Glutamatergic neuron (in vitro differentiated cells): ENCODE data around the gene COL25A1. TPM values are rescaled to one million over a fixed set of nuclear protein-coding genes. Genes with fewer than 3 reads are reported as not detected.

ENCODE experiments used
- DNase-seq: peaks from one replicate; pipeline ENCODE4 v3.0.0; 2022
- H3K27ac Mint-ChIP-seq: one replicate; pipeline ENCODE4 v1.8.0; 2020; ENCODE audit warnings: mild to moderate bottlenecking, mixed read lengths, inconsistent platforms; ENCODE audit not compliant: unreplicated experiment
- H3K27me3 Mint-ChIP-seq: one replicate; pipeline ENCODE4 v1.8.0; 2020; ENCODE audit warnings: mild to moderate bottlenecking, moderate library complexity, mixed read lengths, inconsistent platforms; ENCODE audit not compliant: unreplicated experiment
- H3K36me3 Mint-ChIP-seq: one replicate; pipeline ENCODE4 v1.8.0; 2020; ENCODE audit warnings: mild to moderate bottlenecking, mixed read lengths, inconsistent platforms; ENCODE audit not compliant: unreplicated experiment
- H3K4me1 Mint-ChIP-seq: one replicate; pipeline ENCODE4 v1.8.0; 2020; ENCODE audit warnings: mild to moderate bottlenecking, low read depth, mixed read lengths, inconsistent platforms; ENCODE audit not compliant: unreplicated experiment
- H3K4me3 Mint-ChIP-seq: one replicate; pipeline ENCODE4 v1.8.0; 2020; ENCODE audit warnings: mild to moderate bottlenecking, mixed read lengths, inconsistent platforms; ENCODE audit not compliant: unreplicated experiment
- H3K9me3 Mint-ChIP-seq: one replicate; pipeline ENCODE4 v1.8.0; 2020; ENCODE audit warnings: mild to moderate bottlenecking, moderate library complexity, mixed read lengths, inconsistent platforms; ENCODE audit not compliant: unreplicated experiment
- total RNA-seq: library from RNA; stranded (reverse); fragmentation: NEBNext Ultra II Directional; extraction: Animal tissue kit (Norgen Biotek cat#: 25700); gene quantifications from one replicate; pipeline ENCODE4 v1.2.1, GENCODE V29; 2021; ENCODE audit not compliant: unreplicated experiment
- TF ChIP-seq, protein P1 (sequence below): fragments of 200-600 bp; sonication (generic); IDR thresholded peaks from one replicate; pipeline ENCODE4 v1.5.0; 2021; ENCODE audit not compliant: partially characterized antibody, unreplicated experiment

The COL25A1 gene
- total RNA-seq, 1 donor from 2014 or later, result 1.1 TPM

DNA sequence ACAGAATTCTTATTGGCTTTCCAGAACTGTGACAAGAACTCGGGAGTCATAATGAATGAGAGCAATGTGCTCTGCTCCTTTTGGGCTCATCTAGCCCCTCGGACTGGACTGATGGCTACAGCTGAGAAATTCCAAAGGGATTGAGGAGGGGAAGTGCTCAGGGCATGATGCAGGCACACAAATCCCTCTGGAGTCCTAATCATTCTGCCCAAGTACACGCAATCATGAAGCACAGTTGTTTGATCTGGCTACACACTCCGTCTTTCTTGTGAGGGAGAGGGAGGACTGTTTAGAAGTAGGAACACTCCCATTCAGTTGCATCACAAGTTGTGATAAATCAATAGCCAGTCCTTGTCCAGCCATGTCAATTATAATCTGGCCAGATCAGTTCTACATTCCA lies 237.5 kb downstream of the COL25A1 start:
- H3K4me1 Mint-ChIP-seq, result peaks cover 4% of the 10 kb centered on the region
- no peak for DNase-seq
- H3K9me3 Mint-ChIP-seq, result no peaks in the 10 kb centered on the region
- H3K4me3 Mint-ChIP-seq, result no peak overlapping the region
- no peaks in the 10 kb centered on the region for H3K36me3 Mint-ChIP-seq
- no peaks in the 10 kb centered on the region for H3K27me3 Mint-ChIP-seq
- H3K27ac Mint-ChIP-seq, result no peak overlapping the region
- TF ChIP-seq, protein P1, sequence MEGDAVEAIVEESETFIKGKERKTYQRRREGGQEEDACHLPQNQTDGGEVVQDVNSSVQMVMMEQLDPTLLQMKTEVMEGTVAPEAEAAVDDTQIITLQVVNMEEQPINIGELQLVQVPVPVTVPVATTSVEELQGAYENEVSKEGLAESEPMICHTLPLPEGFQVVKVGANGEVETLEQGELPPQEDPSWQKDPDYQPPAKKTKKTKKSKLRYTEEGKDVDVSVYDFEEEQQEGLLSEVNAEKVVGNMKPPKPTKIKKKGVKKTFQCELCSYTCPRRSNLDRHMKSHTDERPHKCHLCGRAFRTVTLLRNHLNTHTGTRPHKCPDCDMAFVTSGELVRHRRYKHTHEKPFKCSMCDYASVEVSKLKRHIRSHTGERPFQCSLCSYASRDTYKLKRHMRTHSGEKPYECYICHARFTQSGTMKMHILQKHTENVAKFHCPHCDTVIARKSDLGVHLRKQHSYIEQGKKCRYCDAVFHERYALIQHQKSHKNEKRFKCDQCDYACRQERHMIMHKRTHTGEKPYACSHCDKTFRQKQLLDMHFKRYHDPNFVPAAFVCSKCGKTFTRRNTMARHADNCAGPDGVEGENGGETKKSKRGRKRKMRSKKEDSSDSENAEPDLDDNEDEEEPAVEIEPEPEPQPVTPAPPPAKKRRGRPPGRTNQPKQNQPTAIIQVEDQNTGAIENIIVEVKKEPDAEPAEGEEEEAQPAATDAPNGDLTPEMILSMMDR, result no peak

GRCh38 chr4:109053257-109053656 lies 249.2 kb downstream of the COL25A1 start:
- H3K4me1 Mint-ChIP-seq, result no peaks in the 10 kb centered on the region
- TF ChIP-seq, protein P1, result no peak
- no peak overlapping the region for H3K27ac Mint-ChIP-seq
- no peak overlapping the region for H3K4me3 Mint-ChIP-seq
- no peak for DNase-seq
- H3K36me3 Mint-ChIP-seq, result no peaks in the 10 kb centered on the region
- no peaks in the 10 kb centered on the region for H3K27me3 Mint-ChIP-seq
- no peaks in the 10 kb centered on the region for H3K9me3 Mint-ChIP-seq

GRCh38 chr4:109052821-109053220 lies 249.6 kb downstream of the COL25A1 start:
- no peaks in the 10 kb centered on the region for H3K9me3 Mint-ChIP-seq
- no peaks in the 10 kb centered on the region for H3K4me1 Mint-ChIP-seq
- no peak for DNase-seq
- H3K4me3 Mint-ChIP-seq, result no peak overlapping the region
- H3K36me3 Mint-ChIP-seq, result no peaks in the 10 kb centered on the region
- H3K27me3 Mint-ChIP-seq, result no peaks in the 10 kb centered on the region
- TF ChIP-seq, protein P1, result no peak
- H3K27ac Mint-ChIP-seq, result no peak overlapping the region

- DNase-seq, result no peak
- Mint-ChIP-seq H3K9me3 (no peaks in the 10 kb centered on the region), H3K4me1 (no peaks in the 10 kb centered on the region), H3K27ac (no peak overlapping the region), H3K4me3 (no peak overlapping the region), H3K27me3 (no peaks in the 10 kb centered on the region), H3K36me3 (no peaks in the 10 kb centered on the region)
- TF ChIP-seq, protein P1, result no peak
These were observed 251.4 kb downstream of the COL25A1 start for GRCh38 chr4:109051054-109051453.

GRCh38 chr4:109049926-109050325 lies 252.5 kb downstream of the COL25A1 start:
- no peaks in the 10 kb centered on the region for H3K4me1 Mint-ChIP-seq
- H3K4me3 Mint-ChIP-seq, result no peak overlapping the region
- H3K36me3 Mint-ChIP-seq, result no peaks in the 10 kb centered on the region
- TF ChIP-seq, protein P1, result no peak
- H3K27ac Mint-ChIP-seq, result no peak overlapping the region
- H3K9me3 Mint-ChIP-seq, result no peaks in the 10 kb centered on the region
- no peak for DNase-seq
- no peaks in the 10 kb centered on the region for H3K27me3 Mint-ChIP-seq
